IMR-90 (cell line): ENCODE measurements around the gene GTPBP4. TPM values are rescaled to one million over a fixed set of nuclear protein-coding genes. Genes with fewer than 3 reads are reported as not detected.

Source experiments
- ATAC-seq: fragments of 200-7000 bp; cut with Tn5 transposase; 2 replicates; pipeline ENCODE4 v1.9.1; 2020; ENCODE audit warnings: low read depth, mild to moderate bottlenecking, moderate library complexity
- BruUV-seq: library from RNA; stranded (reverse); fragments of 400-500 nt; replicated peaks from 2 replicates; lab custom pipeline; 2021; lab: Mats Ljungman, UMichigan
- CTCF ChIA-PET: fragments of 300-600 bp; formaldehyde crosslinking; extraction: SDS; loops from one replicate; lab custom pipeline; 2021; ENCODE audit warnings: antibody characterized with exemption; lab: Yijun Ruan, JAX
- POLR2A ChIA-PET: fragments of 300-600 bp; sonication (Branson Sonifier 250); formaldehyde crosslinking; loops from one replicate; lab custom pipeline; 2022; ENCODE audit warnings: antibody characterized with exemption; ENCODE audit not compliant: unreplicated experiment; lab: Charles Lee
- DNase-seq: peaks from one replicate; pipeline ENCODE4 v3.0.0; 2013
- H2AFZ ChIP-seq: replicated peaks from 2 replicates; pipeline ENCODE3; 2013; ENCODE audit warnings: low read length, mild to moderate bottlenecking; ENCODE audit not compliant: poor library complexity
- H2AK5ac ChIP-seq: 2 replicates; pipeline ENCODE4 v1.6.1; 2013; ENCODE audit warnings: low read depth, low read length, inconsistent platforms
- H2AK9ac ChIP-seq: replicated peaks from 2 replicates; pipeline ENCODE3; 2013; ENCODE audit warnings: mild to moderate bottlenecking, low read depth, low read length, moderate library complexity; ENCODE audit not compliant: poor library complexity
- H2BK120ac ChIP-seq: 2 replicates; pipeline ENCODE4 v1.6.1; 2013; ENCODE audit warnings: low read depth, low read length, inconsistent platforms
- H2BK15ac ChIP-seq: 3 replicates; pipeline ENCODE4 v1.6.1; 2013; ENCODE audit warnings: low read depth, low read length, inconsistent platforms
- H2BK20ac ChIP-seq: 2 replicates; pipeline ENCODE4 v1.6.1; 2013; ENCODE audit warnings: low read depth, mild to moderate bottlenecking, inconsistent platforms, low read length, moderate library complexity
- H2BK5ac ChIP-seq: 2 replicates; pipeline ENCODE4 v1.6.1; 2013; ENCODE audit warnings: mild to moderate bottlenecking, low read depth, low read length, inconsistent platforms; ENCODE audit not compliant: poor library complexity, severe bottlenecking
- H3K14ac ChIP-seq: replicated peaks from 2 replicates; pipeline ENCODE4 v1.6.1; 2013; ENCODE audit warnings: low read depth, low read length, inconsistent platforms
- H3K18ac ChIP-seq: 2 replicates; pipeline ENCODE4 v1.6.1; 2013; ENCODE audit warnings: low read depth, low read length, control low read depth
- H3K23ac ChIP-seq: 2 replicates; pipeline ENCODE4 v1.6.1; 2013; ENCODE audit warnings: low read depth, low read length, inconsistent platforms
- H3K27ac ChIP-seq: 2 replicates; pipeline ENCODE4 v1.5.1; 2013; ENCODE audit warnings: mild to moderate bottlenecking, control low read depth, low read length; ENCODE audit not compliant: insufficient read depth
- H3K27me3 ChIP-seq: 2 replicates; pipeline ENCODE4 v1.6.1; 2013; ENCODE audit warnings: low read length; ENCODE audit not compliant: control insufficient read depth, insufficient read depth
- H3K36me3 ChIP-seq: 2 replicates; pipeline ENCODE4 v1.6.1; 2013; ENCODE audit warnings: low read length, mixed read lengths; ENCODE audit not compliant: control insufficient read depth, insufficient read depth
- H3K4ac ChIP-seq: 2 replicates; pipeline ENCODE4 v1.6.1; 2013; ENCODE audit warnings: low read depth, low read length, inconsistent platforms
- H3K4me1 ChIP-seq: 2 replicates; pipeline ENCODE4 v1.6.1; 2013; ENCODE audit warnings: low read length, mixed read lengths; ENCODE audit not compliant: control insufficient read depth, insufficient read depth
- H3K4me2 ChIP-seq: 2 replicates; pipeline ENCODE4 v1.6.1; 2013; ENCODE audit warnings: low read depth, mild to moderate bottlenecking, control low read depth, low read length, moderate library complexity
- H3K4me3 ChIP-seq: 2 replicates; pipeline ENCODE4 v1.5.1; 2013; ENCODE audit warnings: low read depth, mild to moderate bottlenecking, control low read depth, low read length, moderate library complexity; ENCODE audit not compliant: insufficient read depth
- H3K56ac ChIP-seq: 2 replicates; pipeline ENCODE4 v1.6.1; 2013; ENCODE audit warnings: low read length, inconsistent platforms; ENCODE audit not compliant: insufficient read depth; ENCODE audit errors: extremely low read depth
- H3K79me1 ChIP-seq, 2 experiments: 2 replicates each; pipeline ENCODE4 v1.6.1; 2013; ENCODE audit warnings: low read length in 2 of 2, inconsistent platforms in 1 of 2, low read depth in 1 of 2
- H3K9ac ChIP-seq: 2 replicates; pipeline ENCODE4 v1.6.1; 2013; ENCODE audit warnings: low read depth, low read length, control low read depth
- H3K9me1 ChIP-seq: 2 replicates; pipeline ENCODE4 v1.6.1; 2013; ENCODE audit warnings: low read length, inconsistent platforms; ENCODE audit not compliant: insufficient read depth
- H3K9me3 ChIP-seq: 2 replicates; pipeline ENCODE4 v1.6.1; 2013; ENCODE audit warnings: low read length; ENCODE audit not compliant: control insufficient read depth, insufficient read depth
- H4K20me1 ChIP-seq: 2 replicates; pipeline ENCODE4 v1.6.1; 2013; ENCODE audit warnings: low read length, inconsistent platforms; ENCODE audit not compliant: insufficient read depth
- H4K5ac ChIP-seq: 2 replicates; pipeline ENCODE4 v1.6.1; 2013; ENCODE audit warnings: mild to moderate bottlenecking, low read depth, low read length, control low read depth
- H4K8ac ChIP-seq, 2 experiments: 2 replicates each; pipeline ENCODE4 v1.6.1; 2013; ENCODE audit warnings: low read depth in 2 of 2, low read length in 2 of 2, control low read depth in 1 of 2, inconsistent platforms in 1 of 2
- H4K91ac ChIP-seq: 2 replicates; pipeline ENCODE4 v1.6.1; 2013; ENCODE audit warnings: low read depth, low read length, inconsistent platforms; ENCODE audit not compliant: insufficient read depth
- CEBPB ChIP-seq: IDR thresholded peaks from 2 replicates; pipeline ENCODE4 v1.6.1; 2012; ENCODE audit warnings: low read depth, low read length, improper control_type of control experiment
- ELK1 ChIP-seq: fragments of 150-350 bp; IDR thresholded peaks from 2 replicates; pipeline ENCODE4 v1.6.1; 2016; ENCODE audit warnings: low read depth, mild to moderate bottlenecking, low read length, moderate library complexity, borderline replicate concordance
- FOS ChIP-seq: fragments of 150-350 bp; IDR thresholded peaks from 2 replicates; pipeline ENCODE4 v1.6.1; 2016; ENCODE audit warnings: low read depth, low read length
- NFE2L2 ChIP-seq: fragments of 150-350 bp; IDR thresholded peaks from 2 replicates; pipeline ENCODE4 v1.6.1; 2016; ENCODE audit warnings: low read depth, mild to moderate bottlenecking, low read length
- POLR2A ChIP-seq: IDR thresholded peaks from 2 replicates; pipeline ENCODE4 v1.6.1; 2012; ENCODE audit warnings: mild to moderate bottlenecking, low read depth, low read length
- RCOR1 ChIP-seq: IDR thresholded peaks from 2 replicates; pipeline ENCODE4 v1.6.1; 2012; ENCODE audit warnings: mild to moderate bottlenecking, low read length, improper control_type of control experiment; ENCODE audit not compliant: insufficient replicate concordance
- RFX5 ChIP-seq: IDR thresholded peaks from 2 replicates; pipeline ENCODE4 v1.8.0; 2012; ENCODE audit warnings: low read depth, mild to moderate bottlenecking, low read length, moderate library complexity
- SMC3 ChIP-seq: fragments of 150-350 bp; IDR thresholded peaks from 2 replicates; pipeline ENCODE4 v1.6.1; 2016; ENCODE audit warnings: low read depth, mild to moderate bottlenecking, antibody characterized with exemption, low read length, moderate library complexity
- USF2 ChIP-seq: fragments of 150-350 bp; IDR thresholded peaks from 2 replicates; pipeline ENCODE4 v1.6.1; 2017; ENCODE audit warnings: mild to moderate bottlenecking, antibody characterized with exemption, low read length, low read depth
- WGBS, 2 experiments: methylation state at CpG; one replicate each; pipeline versions ENCODE4 v1.1.5 to v1.1.7; 2013; ENCODE audit warnings: missing lambda C conversion rate in 2 of 2; ENCODE audit not compliant: insufficient read length in 1 of 2; ENCODE audit errors: extremely low coverage in 2 of 2; 5-methylcytosine and 5-hydroxymethylcytosine counted together
- dilution Hi-C: fragments of 300-500 bp; cut with HindIII; formaldehyde crosslinking; loops from one replicate; pipeline ENCODE4 v1.14.3; 2018; ENCODE audit warnings: low sequenced_read_pairs; ENCODE audit not compliant: unreplicated experiment
- in situ Hi-C: fragments of 300-500 bp; cut with MboI; formaldehyde crosslinking; loops from 3 replicates; pipeline ENCODE4 v1.14.3; 2019; ENCODE audit warnings: low sequenced_read_pairs, inconsistent platforms, mixed read lengths
- intact Hi-C: fragments of 100-400 bp; cut with micrococcal nuclease; formaldehyde crosslinking; loops from 2 replicates; pipeline ENCODE4 v1.10.0; 2022
- polyA plus RNA-seq, 3 experiments: library from polyadenylated mRNA; depleted of rRNA; stranded (reverse); fragments of >200 nt; gene quantifications; 2 replicates each; pipeline ENCODE4 v1.2.3, GENCODE V29; 2012; ENCODE audit warnings: low replicate concordance in 1 of 3
- total RNA-seq: library from RNA; depleted of rRNA; stranded (reverse); fragments of >200 nt; gene quantifications from 2 replicates; pipeline ENCODE4 v1.2.3, GENCODE V29; 2012

GTPBP4 gene
- total and polyA plus RNA-seq, 2 of the 4 experiments (the other 2 are of a cell fraction), result 46.2 to 48.6 TPM

- Histone ChIP-seq H2AFZ (no peak overlapping the region), H3K27ac (no peak overlapping the region), H4K91ac (no peak overlapping the region), H2BK20ac (no peak overlapping the region), H3K4me2 (no peak overlapping the region), H3K56ac (no peak overlapping the region), H2BK15ac (no peak overlapping the region), H2AK9ac (no peak overlapping the region), H3K9me3 (no peaks in the 10 kb centered on the region), H4K5ac (no peak overlapping the region), H3K4me3 (no peak overlapping the region), H2AK5ac (no peak overlapping the region), H3K27me3 (peaks cover 5% of the 10 kb centered on the region; the same call in 1 of the 2 replicates), H3K9me1 (no peaks in the 10 kb centered on the region), H4K8ac (no peak overlapping the region), H4K20me1 (no peaks in the 10 kb centered on the region), H3K36me3 (no peaks in the 10 kb centered on the region), H3K79me1 (no peaks in the 10 kb centered on the region), H2BK120ac (no peak overlapping the region), H3K23ac (no peak overlapping the region), H3K4ac (no peak overlapping the region), H3K14ac (no peak overlapping the region), H3K18ac (no peak overlapping the region), H3K4me1 (no peaks in the 10 kb centered on the region), H3K9ac (no peak overlapping the region), H2BK5ac (no peak overlapping the region)
- dilution Hi-C loops, result no loop called here
- TF ChIP-seq RCOR1 (no peak), RFX5 (no peak), ELK1 (no peak), USF2 (no peak), FOS (no peak), CEBPB (no peak), SMC3 (no peak), NFE2L2 (no peak), POLR2A (no peak)
- ChIA-PET POLR2A (no interaction called here), CTCF (no interaction called here)
- intact Hi-C loops, result no loop called here
- no peak for ATAC-seq
- in situ Hi-C loops, result no loop called here
- 76% methylated on average over 12 of the region's 20 CpGs; no CpG with 5 or more reads in 1 of the 2 experiments for WGBS, 2 experiments
- no TSS peak for BruUV-seq
- no peak for DNase-seq
These were observed 23.2 kb upstream of the GTPBP4 start for GRCh38 chr10:964988-965417.
